ENCODE results near the gene ATP2B2. TPM values are rescaled to one million over a fixed set of nuclear protein-coding genes. Genes with fewer than 3 reads are reported as not detected.

The ATP2B2 gene
- total and polyA plus RNA-seq, 9 of the 15 experiments (the other 6 are each of a cell fraction or from before 2014, with no cell fraction given), result 0.06 TPM; not detected in 8

- TF ChIP-seq POLR2AphosphoS5 (IDR thresholded peaks at IDR 0.05; ENCODE audit: control insufficient read depth, insufficient read depth, low read depth, low read length) (no peak), RBM25 (IDR thresholded peaks at IDR 0.05; ENCODE audit: low read depth, low read length, severe bottlenecking) (peak; percentile 80)
- no TSS peak for BruUV-seq (replicated peaks)
- Histone ChIP-seq H3K79me2 (ENCODE audit: control insufficient read depth, insufficient read depth, low read length) (no peaks in the 10 kb centered on the region), H3K36me3 (ENCODE audit: control insufficient read depth, insufficient read depth, low read length) (no peaks in the 10 kb centered on the region), H3K9ac (ENCODE audit: insufficient read depth in 1 of 2, low read depth in 2 of 2, low read length in 2 of 2) (no peak overlapping the region), H3K27me3 (ENCODE audit: control insufficient read depth in 2 of 2, insufficient read depth in 2 of 2, low read length in 2 of 2) (peaks cover 30 to 75% of the 10 kb centered on the region in 2 experiments), H3K4me1 (replicated peaks in 1 of 2; ENCODE audit: control insufficient read depth in 2 of 2, insufficient read depth in 2 of 2, low read length in 2 of 2) (peaks cover 0 to 12% of the 10 kb centered on the region in 2 experiments; a peak in 2 of 5 replicates), H2AFZ (ENCODE audit: low read depth, low read length) (no peak overlapping the region), H3K9me1 (ENCODE audit: control insufficient read depth, insufficient read depth, low read length) (no peaks in the 10 kb centered on the region), H3K9me3 (replicated peaks; ENCODE audit: control insufficient read depth, insufficient read depth, low read depth, low read length) (no peaks in the 10 kb centered on the region), H3K4me2 (ENCODE audit: insufficient read depth, low read length) (no peak overlapping the region), H3K27ac (ENCODE audit: extremely low read depth, low read depth, low read length) (no peak overlapping the region), H4K20me1 (replicated peaks; ENCODE audit: control insufficient read depth, insufficient read depth, low read length) (peaks cover 23% of the 10 kb centered on the region; the same call in 1 of the 2 replicates), H3K4me3 (no peak overlapping the region)
- in situ Hi-C loops (cut with MboI) (no loop called here), intact Hi-C loops (cut with micrococcal nuclease) (no loop called here)
- FAIRE-seq (no peak), DNase-seq (ENCODE audit: extremely low read depth in 1 of 4, low spot score in 3 of 4) (no peak), ATAC-seq (no peak)
- WGBS (ENCODE audit: insufficient coverage, low coverage, missing lambda C conversion rate), result 3% methylated on average over 10 of the region's 10 CpGs
- POLR2A ChIA-PET, result interaction anchor here (0.6 kb wide), 2 partner anchors 225 to 869 kb away, joined by 3 read pairs; no protein-coding TSS in a partner anchor
- CTCF ChIA-PET (ENCODE audit: low intra/inter-chr PET ratio), result no interaction called here
These were observed 151.6 kb downstream of the ATP2B2 start for GRCh38 chr3:10353661-10354360.

- H3K79me2 ChIP-seq (ENCODE audit: control insufficient read depth, insufficient read depth, low read length), result no peaks in the 10 kb centered on the region
- WGBS (ENCODE audit: insufficient coverage, low coverage, missing lambda C conversion rate), result 33% methylated on average over 3 of the region's 3 CpGs
- no peak overlapping the region for H2AFZ ChIP-seq (ENCODE audit: low read depth, low read length)
- ATAC-seq, result no peak
- BruUV-seq (replicated peaks), result no TSS peak
- H3K27ac ChIP-seq (ENCODE audit: extremely low read depth, low read depth, low read length), result no peak overlapping the region
- no peaks in the 10 kb centered on the region for H3K36me3 ChIP-seq (ENCODE audit: control insufficient read depth, insufficient read depth, low read length)
- no peak overlapping the region for H3K9ac ChIP-seq (ENCODE audit: insufficient read depth in 1 of 2, low read depth in 2 of 2, low read length in 2 of 2)
- no peak for FAIRE-seq
- intact Hi-C loops (cut with micrococcal nuclease) (no loop called here), in situ Hi-C loops (cut with MboI) (no loop called here)
- POLR2A ChIA-PET, result interaction anchor here (0.6 kb wide), 1 partner anchor 869 kb away, joined by 3 read pairs; no protein-coding TSS in a partner anchor
- peaks cover 0 to 10% of the 10 kb centered on the region in 2 experiments; a peak in 2 of 5 replicates for H3K4me1 ChIP-seq (replicated peaks in 1 of 2; ENCODE audit: control insufficient read depth in 2 of 2, insufficient read depth in 2 of 2, low read length in 2 of 2)
- no peaks in the 10 kb centered on the region for H3K9me1 ChIP-seq (ENCODE audit: control insufficient read depth, insufficient read depth, low read length)
- no peaks in the 10 kb centered on the region for H3K9me3 ChIP-seq (replicated peaks; ENCODE audit: control insufficient read depth, insufficient read depth, low read depth, low read length)
- CTCF ChIA-PET (ENCODE audit: low intra/inter-chr PET ratio), result no interaction called here
- H3K4me2 ChIP-seq (ENCODE audit: insufficient read depth, low read length), result no peak overlapping the region
- no peak overlapping the region for H3K4me3 ChIP-seq
- H3K27me3 ChIP-seq (ENCODE audit: control insufficient read depth in 2 of 2, insufficient read depth in 2 of 2, low read length in 2 of 2), result peaks cover 24 to 68% of the 10 kb centered on the region in 2 experiments
- DNase-seq (ENCODE audit: extremely low read depth in 1 of 4, low spot score in 3 of 4), result no peak
- H4K20me1 ChIP-seq (replicated peaks; ENCODE audit: control insufficient read depth, insufficient read depth, low read length), result peaks cover 17% of the 10 kb centered on the region; the same call in 1 of the 2 replicates
- TF ChIP-seq ZNF436 (CRISPR knock-in tag; IDR thresholded peaks at IDR 0.05), result peak; percentile 85
- peak; percentile 60 for TF ChIP-seq BCOR (IDR thresholded peaks at IDR 0.05)
- peak; percentile 99 for TF ChIP-seq ZFP36 (IDR thresholded peaks at IDR 0.05; ENCODE audit: low read depth, low read length, partially characterized antibody)
- TF ChIP-seq, protein P1, sequence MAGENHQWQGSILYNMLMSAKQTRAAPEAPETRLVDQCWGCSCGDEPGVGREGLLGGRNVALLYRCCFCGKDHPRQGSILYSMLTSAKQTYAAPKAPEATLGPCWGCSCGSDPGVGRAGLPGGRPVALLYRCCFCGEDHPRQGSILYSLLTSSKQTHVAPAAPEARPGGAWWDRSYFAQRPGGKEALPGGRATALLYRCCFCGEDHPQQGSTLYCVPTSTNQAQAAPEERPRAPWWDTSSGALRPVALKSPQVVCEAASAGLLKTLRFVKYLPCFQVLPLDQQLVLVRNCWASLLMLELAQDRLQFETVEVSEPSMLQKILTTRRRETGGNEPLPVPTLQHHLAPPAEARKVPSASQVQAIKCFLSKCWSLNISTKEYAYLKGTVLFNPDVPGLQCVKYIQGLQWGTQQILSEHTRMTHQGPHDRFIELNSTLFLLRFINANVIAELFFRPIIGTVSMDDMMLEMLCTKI (IDR thresholded peaks at IDR 0.05; ENCODE audit: partially characterized antibody), result no peak
- peak; percentile 81 for TF ChIP-seq NFIX (CRISPR knock-in tag; IDR thresholded peaks at IDR 0.05; ENCODE audit: low read depth)
- TF ChIP-seq PTBP1 (IDR thresholded peaks at IDR 0.05; ENCODE audit: low read depth, low read length), result 0 out of 2 replicates have a peak, but pooled peaks have one; percentile 64
- TF ChIP-seq, protein P2, sequence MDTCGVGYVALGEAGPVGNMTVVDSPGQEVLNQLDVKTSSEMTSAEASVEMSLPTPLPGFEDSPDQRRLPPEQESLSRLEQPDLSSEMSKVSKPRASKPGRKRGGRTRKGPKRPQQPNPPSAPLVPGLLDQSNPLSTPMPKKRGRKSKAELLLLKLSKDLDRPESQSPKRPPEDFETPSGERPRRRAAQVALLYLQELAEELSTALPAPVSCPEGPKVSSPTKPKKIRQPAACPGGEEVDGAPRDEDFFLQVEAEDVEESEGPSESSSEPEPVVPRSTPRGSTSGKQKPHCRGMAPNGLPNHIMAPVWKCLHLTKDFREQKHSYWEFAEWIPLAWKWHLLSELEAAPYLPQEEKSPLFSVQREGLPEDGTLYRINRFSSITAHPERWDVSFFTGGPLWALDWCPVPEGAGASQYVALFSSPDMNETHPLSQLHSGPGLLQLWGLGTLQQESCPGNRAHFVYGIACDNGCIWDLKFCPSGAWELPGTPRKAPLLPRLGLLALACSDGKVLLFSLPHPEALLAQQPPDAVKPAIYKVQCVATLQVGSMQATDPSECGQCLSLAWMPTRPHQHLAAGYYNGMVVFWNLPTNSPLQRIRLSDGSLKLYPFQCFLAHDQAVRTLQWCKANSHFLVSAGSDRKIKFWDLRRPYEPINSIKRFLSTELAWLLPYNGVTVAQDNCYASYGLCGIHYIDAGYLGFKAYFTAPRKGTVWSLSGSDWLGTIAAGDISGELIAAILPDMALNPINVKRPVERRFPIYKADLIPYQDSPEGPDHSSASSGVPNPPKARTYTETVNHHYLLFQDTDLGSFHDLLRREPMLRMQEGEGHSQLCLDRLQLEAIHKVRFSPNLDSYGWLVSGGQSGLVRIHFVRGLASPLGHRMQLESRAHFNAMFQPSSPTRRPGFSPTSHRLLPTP (IDR thresholded peaks at IDR 0.05; ENCODE audit: borderline replicate concordance, extremely low read depth, insufficient read length), result peak; percentile 54
- no peak for TF ChIP-seq GTF2F1 (IDR thresholded peaks at IDR 0.05; ENCODE audit: low read depth, low read length)
- peak; percentile 96 for TF ChIP-seq NFIC (IDR thresholded peaks at IDR 0.05)
These were observed 152.2 kb downstream of the ATP2B2 start for GRCh38 chr3:10353160-10353559.
